GM21723 (cell line): ENCODE results near the gene THBS2.
"Not testable (repeated sequence)": the region's sequence is repeated elsewhere in the genome, so short reads cannot be mapped to it uniquely, and the experiment has no call there.

Experiments used
- ATAC-seq: cut with Tn5 transposase; IDR thresholded peaks from one replicate; pipeline ENCODE4 v1.9.1; 2021; ENCODE audit warnings: mild to moderate bottlenecking, moderate library complexity; ENCODE audit not compliant: unreplicated experiment

THBS2 gene

GRCh38 chr6:169212897-169213813 is 40.5 kb downstream of the THBS2 start:
- ATAC-seq, result peak; percentile 99

- no peak for ATAC-seq
Observed at GRCh38 chr6:169212436-169212835, 41.2 kb downstream of the THBS2 start.

- ATAC-seq, result no peak
Observed at GRCh38 chr6:169211881-169212280, 41.8 kb downstream of the THBS2 start.

GRCh38 chr6:169210611-169211010 is 43.0 kb downstream of the THBS2 start:
- no peak for ATAC-seq

- no peak for ATAC-seq
Observed at GRCh38 chr6:169208011-169208410, 45.6 kb downstream of the THBS2 start.

- ATAC-seq, result no peak
Observed at GRCh38 chr6:169207482-169207881, 46.2 kb downstream of the THBS2 start.

- ATAC-seq, result no peak
Observed at GRCh38 chr6:169205176-169206160, 48.2 kb downstream of the THBS2 start.

- ATAC-seq, result no peak
Observed at GRCh38 chr6:169204167-169204566, 49.5 kb downstream of the THBS2 start.

GRCh38 chr6:169201985-169202384 is 51.7 kb downstream of the THBS2 start:
- no peak for ATAC-seq

GRCh38 chr6:169200893-169201514 is 52.6 kb downstream of the THBS2 start:
- ATAC-seq, result no peak

- ATAC-seq, result no peak
Observed at GRCh38 chr6:169199625-169200335, 53.9 kb downstream of the THBS2 start.

GRCh38 chr6:169198885-169199284 is 54.8 kb downstream of the THBS2 start:
- ATAC-seq, result no peak

GRCh38 chr6:169197929-169198328 is 55.7 kb downstream of the THBS2 start:
- not testable (repeated sequence) for ATAC-seq

- ATAC-seq, result not testable (repeated sequence)
Observed at GRCh38 chr6:169196279-169196678, 57.4 kb downstream of the THBS2 start.

GRCh38 chr6:169194737-169195136 is 58.9 kb downstream of the THBS2 start:
- no peak for ATAC-seq

- no peak for ATAC-seq
Observed at GRCh38 chr6:169190970-169191369, 62.7 kb downstream of the THBS2 start.

- no peak for ATAC-seq
Observed at GRCh38 chr6:169190144-169190584, 63.5 kb downstream of the THBS2 start.

GRCh38 chr6:169189686-169190085 is 64.0 kb downstream of the THBS2 start:
- no peak for ATAC-seq

GRCh38 chr6:169189182-169189581 is 64.5 kb downstream of the THBS2 start:
- no peak for ATAC-seq

GRCh38 chr6:169188475-169188874 is 65.2 kb downstream of the THBS2 start:
- no peak for ATAC-seq
